ENCODE measurements around the gene PTPRG. TPM values are rescaled to one million over a fixed set of nuclear protein-coding genes. Genes with fewer than 3 reads are reported as not detected.

PTPRG gene
- total and polyA plus RNA-seq, 8 donors: 50.9 to 88.4 (median 54.4) TPM

DNA sequence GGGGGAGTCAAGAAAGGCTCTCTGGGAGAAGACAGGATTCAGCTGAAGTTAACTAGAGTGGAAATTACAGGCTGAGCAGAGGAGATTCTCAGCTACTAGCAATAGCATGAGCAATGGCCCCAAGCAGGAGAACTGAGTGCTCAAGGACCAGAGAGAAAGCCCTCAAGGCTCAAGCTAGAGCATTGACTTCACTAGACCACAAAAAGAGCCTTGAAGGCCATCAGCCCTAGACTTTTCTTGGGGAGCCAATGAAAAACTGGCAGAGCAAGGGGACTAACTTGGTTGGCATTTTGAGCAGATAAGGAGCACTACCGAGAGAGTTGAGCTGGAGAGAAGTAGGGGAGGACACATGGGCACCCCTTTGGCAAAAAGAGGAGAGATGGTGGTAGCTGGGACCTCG is 534.4 kb downstream of the PTPRG start:
- TF ChIP-seq, protein P1, sequence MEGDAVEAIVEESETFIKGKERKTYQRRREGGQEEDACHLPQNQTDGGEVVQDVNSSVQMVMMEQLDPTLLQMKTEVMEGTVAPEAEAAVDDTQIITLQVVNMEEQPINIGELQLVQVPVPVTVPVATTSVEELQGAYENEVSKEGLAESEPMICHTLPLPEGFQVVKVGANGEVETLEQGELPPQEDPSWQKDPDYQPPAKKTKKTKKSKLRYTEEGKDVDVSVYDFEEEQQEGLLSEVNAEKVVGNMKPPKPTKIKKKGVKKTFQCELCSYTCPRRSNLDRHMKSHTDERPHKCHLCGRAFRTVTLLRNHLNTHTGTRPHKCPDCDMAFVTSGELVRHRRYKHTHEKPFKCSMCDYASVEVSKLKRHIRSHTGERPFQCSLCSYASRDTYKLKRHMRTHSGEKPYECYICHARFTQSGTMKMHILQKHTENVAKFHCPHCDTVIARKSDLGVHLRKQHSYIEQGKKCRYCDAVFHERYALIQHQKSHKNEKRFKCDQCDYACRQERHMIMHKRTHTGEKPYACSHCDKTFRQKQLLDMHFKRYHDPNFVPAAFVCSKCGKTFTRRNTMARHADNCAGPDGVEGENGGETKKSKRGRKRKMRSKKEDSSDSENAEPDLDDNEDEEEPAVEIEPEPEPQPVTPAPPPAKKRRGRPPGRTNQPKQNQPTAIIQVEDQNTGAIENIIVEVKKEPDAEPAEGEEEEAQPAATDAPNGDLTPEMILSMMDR (IDR thresholded peaks at IDR 0.05): no peak
- H3K27ac ChIP-seq: no peak overlapping the region

DNA sequence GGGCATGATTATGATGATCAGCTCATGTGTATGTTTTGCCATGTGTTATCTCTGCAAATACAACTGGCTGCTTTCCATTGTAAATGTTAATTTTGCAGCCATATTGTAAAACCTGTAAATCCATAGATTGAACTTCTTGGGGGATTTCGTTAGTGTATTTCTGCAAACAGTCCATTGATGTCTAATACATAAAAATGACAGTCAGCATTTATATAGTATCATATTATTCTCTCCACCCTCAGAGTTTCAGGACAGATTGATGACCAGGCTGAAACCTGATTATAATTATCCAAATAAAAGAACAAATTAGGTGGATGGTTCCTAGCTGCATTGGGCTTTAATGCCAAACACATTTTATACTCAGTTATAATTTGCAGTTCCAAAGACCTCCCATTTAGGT is 535.1 kb downstream of the PTPRG start:
- no peaks in the 10 kb centered on the region for H3K9me3 ChIP-seq
- TF ChIP-seq, protein P1 (IDR thresholded peaks at IDR 0.05): no peak
- no peak overlapping the region for H3K27ac ChIP-seq
- no peaks in the 10 kb centered on the region for H3K4me1 ChIP-seq
- intact Hi-C loops (cut with DNase I): no loop called here
- H3K4me3 ChIP-seq: no peak overlapping the region
- DNase-seq (no peak), ATAC-seq (no peak)
- no peaks in the 10 kb centered on the region for H3K36me3 ChIP-seq
- no peaks in the 10 kb centered on the region for H3K27me3 ChIP-seq

More for the DNA sequence above, 534.4 kb downstream of the PTPRG start:
- ATAC-seq (no peak), DNase-seq (no peak)
- Histone ChIP-seq H3K4me3 (no peak overlapping the region), H3K4me1 (no peaks in the 10 kb centered on the region), H3K36me3 (no peaks in the 10 kb centered on the region), H3K27me3 (no peaks in the 10 kb centered on the region), H3K9me3 (no peaks in the 10 kb centered on the region)
- intact Hi-C loops (cut with DNase I): no loop called here

DNA sequence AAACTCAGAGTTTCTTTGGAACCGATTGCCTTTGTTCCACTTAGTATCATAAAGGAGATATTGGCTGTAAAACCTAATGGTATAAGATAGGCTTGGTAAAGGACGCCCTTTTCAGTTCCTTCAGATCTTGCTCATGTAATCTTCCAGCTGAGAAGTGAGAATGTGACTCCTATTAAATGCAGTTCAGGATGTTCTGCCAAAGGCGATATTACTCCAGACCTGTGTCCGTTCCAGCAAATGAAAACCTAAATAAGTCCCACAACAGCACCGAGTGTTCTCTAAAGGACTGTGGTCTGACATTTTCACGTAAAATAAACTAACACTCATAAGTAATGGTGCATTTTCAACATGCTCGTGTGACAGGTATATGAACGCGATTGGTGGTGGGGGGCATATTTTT is 535.8 kb downstream of the PTPRG start:
- no peaks in the 10 kb centered on the region for H3K4me1 ChIP-seq
- H3K4me3 ChIP-seq: no peak overlapping the region
- ATAC-seq (no peak), DNase-seq (no peak)
- no peaks in the 10 kb centered on the region for H3K9me3 ChIP-seq
- intact Hi-C loops (cut with DNase I): no loop called here
- TF ChIP-seq, protein P1 (IDR thresholded peaks at IDR 0.05): no peak
- no peaks in the 10 kb centered on the region for H3K36me3 ChIP-seq
- H3K27me3 ChIP-seq: no peaks in the 10 kb centered on the region
- no peak overlapping the region for H3K27ac ChIP-seq

DNA sequence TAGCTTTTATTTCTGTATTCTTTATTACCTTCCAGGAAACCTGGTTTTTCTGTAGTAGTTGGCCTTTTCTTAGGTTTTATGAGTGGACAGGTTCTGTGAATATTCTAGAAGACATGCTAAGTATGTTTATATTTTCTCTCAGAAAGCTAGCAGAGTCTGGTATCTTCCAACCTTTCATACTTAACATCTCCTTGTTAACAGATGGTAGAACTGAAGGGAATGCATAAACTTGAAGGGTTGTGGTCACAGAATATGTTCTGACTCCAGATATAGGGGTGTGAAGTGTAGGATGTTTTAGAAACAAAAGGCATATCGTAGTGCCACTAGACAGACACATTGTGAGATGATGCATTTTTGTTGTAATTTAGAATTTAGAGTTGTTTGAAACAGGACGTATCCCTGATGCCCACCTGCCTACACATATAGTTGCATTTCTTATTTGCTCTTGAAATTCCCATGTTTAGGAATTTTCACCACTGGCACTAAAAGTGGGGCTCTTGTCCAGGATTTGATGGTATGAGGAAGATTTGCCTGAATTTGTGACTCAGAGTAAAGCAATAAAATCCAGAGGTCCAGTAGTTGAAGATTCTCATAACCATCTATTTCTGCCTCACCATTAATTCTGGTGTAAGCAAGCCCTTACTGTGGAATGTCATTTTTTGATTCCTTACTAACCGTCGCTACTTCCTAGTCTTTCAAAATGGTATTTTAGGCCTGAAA is 537.4 kb downstream of the PTPRG start:
- H3K9me3 ChIP-seq: no peaks in the 10 kb centered on the region
- H3K27ac ChIP-seq: no peak overlapping the region
- no peak overlapping the region for H3K4me3 ChIP-seq
- intact Hi-C loops (cut with DNase I): no loop called here
- ATAC-seq (no peak), DNase-seq (no peak)
- TF ChIP-seq, protein P1 (IDR thresholded peaks at IDR 0.05): no peak
- no peaks in the 10 kb centered on the region for H3K27me3 ChIP-seq
- no peaks in the 10 kb centered on the region for H3K4me1 ChIP-seq
- no peaks in the 10 kb centered on the region for H3K36me3 ChIP-seq

DNA sequence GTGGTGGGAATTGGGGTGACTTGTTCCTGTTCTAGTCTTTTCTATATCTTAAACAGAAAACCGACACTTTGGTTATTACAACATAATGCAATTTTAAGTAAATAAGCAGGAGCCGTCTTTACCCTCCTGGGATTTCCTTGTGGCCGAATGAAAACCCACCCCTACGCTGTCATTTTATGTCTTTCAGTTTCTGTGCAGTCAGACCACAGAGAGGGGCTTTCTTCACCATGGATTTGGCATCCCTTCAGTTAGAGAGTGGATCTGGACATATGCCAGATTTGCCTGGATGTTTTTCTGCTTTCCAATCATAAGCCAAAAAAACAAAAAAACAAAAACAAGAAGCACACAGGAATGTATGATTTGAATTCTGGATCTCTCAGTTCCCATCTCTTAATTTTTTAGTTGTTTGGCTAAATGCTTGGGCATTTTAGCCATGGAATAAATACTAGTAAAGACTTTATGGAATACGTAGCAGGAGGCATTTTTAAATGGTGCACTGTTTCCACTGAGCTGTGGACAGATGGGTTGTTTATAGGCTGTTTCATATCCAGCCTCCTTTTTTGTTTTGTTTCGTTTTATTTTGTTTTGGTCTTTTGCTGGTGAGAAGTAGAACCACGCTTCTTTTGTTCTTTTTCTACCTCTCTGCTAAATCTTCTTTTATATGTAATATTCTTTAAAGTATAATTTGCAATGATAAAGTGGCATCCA is 539.1 kb downstream of the PTPRG start:
- intact Hi-C loops (cut with DNase I): no loop called here
- DNase-seq (peak in 2 of 4 donors; percentile 43 to 50), ATAC-seq (no peak)
- Histone ChIP-seq H3K27ac (peak overlapping the region in 1 of 2 donors; percentile 28), H3K4me1 (no peaks in the 10 kb centered on the region), H3K27me3 (no peaks in the 10 kb centered on the region), H3K9me3 (no peaks in the 10 kb centered on the region), H3K36me3 (no peaks in the 10 kb centered on the region), H3K4me3 (no peak overlapping the region)
- TF ChIP-seq, protein P1 (IDR thresholded peaks at IDR 0.05): no peak

All from left lung (tissue), 10 donors.